Activated naive CD8-positive, alpha-beta T cell treated with anti-CD3 and anti-CD28 coated beads, Interleukin-2, amount 50 U/mL, for 16 hours (primary cell): Measurements from ENCODE around the gene CSH2.
"Not testable (repeated sequence)": the region's sequence is repeated elsewhere in the genome, so short reads cannot be mapped to it uniquely, and the experiment has no call there.

Source experiments
- DNase-seq: peaks from one replicate; pipeline ENCODE4 v3.0.0-alpha.2; 2020; ENCODE audit warnings: low read depth, low spot score

CSH2 gene

GRCh38 chr17:63896524-63897354, 23.3 kb upstream of the CSH2 start, which contains the start of gene CSH1:
TSS of gene CSH1 (minus strand) at chr17:63896574. CDS start at chr17:63896511, 63 bp downstream.
- DNase-seq: not testable (repeated sequence)

GRCh38 chr17:63894821-63895220, 21.3 kb upstream of the CSH2 start:
- not testable (repeated sequence) for DNase-seq

- not testable (repeated sequence) for DNase-seq
Observed at GRCh38 chr17:63894021-63894420, 20.5 kb upstream of the CSH2 start.

- DNase-seq: not testable (repeated sequence)
Observed at GRCh38 chr17:63892316-63893037, 19.0 kb upstream of the CSH2 start.

GRCh38 chr17:63889026-63889848, 15.8 kb upstream of the CSH2 start:
- not testable (repeated sequence) for DNase-seq

GRCh38 chr17:63885119-63885518, 11.6 kb upstream of the CSH2 start:
- DNase-seq: not testable (repeated sequence)

- not testable (repeated sequence) for DNase-seq
Observed at GRCh38 chr17:63882626-63883126, 9.2 kb upstream of the CSH2 start.

- peak; percentile 39 for DNase-seq
Observed at GRCh38 chr17:63881935-63882601, 8.6 kb upstream of the CSH2 start, which contains the start of gene GH2. TSS of gene GH2 (minus strand) at chr17:63881944. CDS start at chr17:63881801, 143 bp downstream.

- DNase-seq: not testable (repeated sequence)
Observed at GRCh38 chr17:63881337-63881736, 7.9 kb upstream of the CSH2 start.

- no peak for DNase-seq
Observed at GRCh38 chr17:63880706-63881105, 7.2 kb upstream of the CSH2 start.

GRCh38 chr17:63878413-63878812, 4.9 kb upstream of the CSH2 start:
- DNase-seq: not testable (repeated sequence)

GRCh38 chr17:63874693-63875092, 1.2 kb upstream of the CSH2 start:
- DNase-seq: not testable (repeated sequence)

GRCh38 chr17:63874061-63874626, 667 bp upstream of the CSH2 start:
- not testable (repeated sequence) for DNase-seq

- not testable (repeated sequence) for DNase-seq
Observed at GRCh38 chr17:63871646-63872365, 1.7 kb downstream of the CSH2 start.

- not testable (repeated sequence) for DNase-seq
Observed at GRCh38 chr17:63870292-63870665, 3.2 kb downstream of the CSH2 start.

- DNase-seq: not testable (repeated sequence)
Observed at GRCh38 chr17:63869491-63870291, 3.8 kb downstream of the CSH2 start.

GRCh38 chr17:63866625-63867024, 6.9 kb downstream of the CSH2 start:
- not testable (repeated sequence) for DNase-seq

GRCh38 chr17:63859257-63859656, 14.2 kb downstream of the CSH2 start:
- DNase-seq: no peak

- DNase-seq: not testable (repeated sequence)
Observed at GRCh38 chr17:63856425-63856824, 17.1 kb downstream of the CSH2 start.
